Natural killer cell treated with Interleukin-12 subunit alpha and Interleukin-12 subunit beta and Interleukin-15 and Interleukin-18, amount 100 ng/mL, for 72 hours (primary cell): ENCODE data around the gene PARVA. TPM values are rescaled to one million over a fixed set of nuclear protein-coding genes. Genes with fewer than 3 reads are reported as not detected.
"Not testable (repeated sequence)": the region's sequence is repeated elsewhere in the genome, so short reads cannot be mapped to it uniquely, and the experiment has no call there.

ENCODE experiments used
- ATAC-seq, 2 donors: fragments of 150-1000 bp; cut with Tn5 transposase in 1 of 2; sonication (Bioruptor Pico), chemical (Tn5 transposase) in 1 of 2; 2 replicates each; pipeline ENCODE4 v1.10.0; 2021
- DNase-seq: peaks from one replicate; pipeline ENCODE4 v3.0.0; 2022; ENCODE audit warnings: low spot score
- H3K27ac Mint-ChIP-seq, 2 donors: 1 replicate in 1 of 2; 2 replicates in 1 of 2; pipeline ENCODE4 v1.8.0; 2022; ENCODE audit warnings: mixed read lengths in 2 of 2, mild to moderate bottlenecking in 1 of 2, moderate library complexity in 1 of 2
- H3K27me3 Mint-ChIP-seq, 2 donors: 1 replicate in 1 of 2; 2 replicates in 1 of 2; pipeline ENCODE4 v1.8.0; 2022; ENCODE audit warnings: mixed read lengths in 2 of 2
- H3K36me3 Mint-ChIP-seq: one replicate; pipeline ENCODE4 v1.8.0; 2022; ENCODE audit warnings: mixed read lengths
- H3K4me1 Mint-ChIP-seq, 2 donors: 1 replicate in 1 of 2; 2 replicates in 1 of 2; pipeline ENCODE4 v1.8.0; 2022; ENCODE audit warnings: low read depth in 2 of 2, mixed read lengths in 2 of 2, mild to moderate bottlenecking in 1 of 2
- H3K4me3 Mint-ChIP-seq: one replicate; pipeline ENCODE4 v1.8.0; 2022; ENCODE audit warnings: mixed read lengths
- H3K9me3 Mint-ChIP-seq: 2 replicates; pipeline ENCODE4 v1.8.0; 2022; ENCODE audit warnings: mixed read lengths
- total RNA-seq, 2 donors: library from RNA; stranded (reverse); gene quantifications; one replicate each; pipeline ENCODE4 v1.2.3, GENCODE V29; 2022

PARVA gene
- total RNA-seq, 2 donors from 2014 or later: not detected

- no peak overlapping the region for H3K4me3 Mint-ChIP-seq
- no peaks in the 10 kb centered on the region for H3K36me3 Mint-ChIP-seq
- peaks cover 4 to 5% of the 10 kb centered on the region in 2 donors for H3K4me1 Mint-ChIP-seq
- ATAC-seq (no peak), DNase-seq (no peak)
- no peak overlapping the region for H3K27ac Mint-ChIP-seq
- H3K9me3 Mint-ChIP-seq: no peaks in the 10 kb centered on the region
- peaks cover 0 to 8% of the 10 kb centered on the region in 2 donors for H3K27me3 Mint-ChIP-seq
Observed at GRCh38 chr11:12361682-12362081, 15.7 kb upstream of the PARVA start.

GRCh38 chr11:12362857-12363256 is 14.5 kb upstream of the PARVA start:
- DNase-seq (no peak), ATAC-seq (no peak)
- Mint-ChIP-seq H3K4me1 (peaks cover 4 to 5% of the 10 kb centered on the region in 2 donors), H3K4me3 (no peak overlapping the region), H3K36me3 (no peaks in the 10 kb centered on the region), H3K27ac (no peak overlapping the region), H3K9me3 (no peaks in the 10 kb centered on the region), H3K27me3 (peaks cover 3 to 18% of the 10 kb centered on the region in 2 donors)

GRCh38 chr11:12363373-12363772 is 14.0 kb upstream of the PARVA start:
- Mint-ChIP-seq H3K27me3 (peaks cover 5 to 24% of the 10 kb centered on the region in 2 donors), H3K4me3 (no peak overlapping the region), H3K36me3 (no peaks in the 10 kb centered on the region), H3K4me1 (peaks cover 4 to 5% of the 10 kb centered on the region in 2 donors), H3K9me3 (no peaks in the 10 kb centered on the region), H3K27ac (no peak overlapping the region)
- no peak for DNase-seq
- ATAC-seq: no peak

GRCh38 chr11:12365965-12366575 is 11.3 kb upstream of the PARVA start:
- H3K4me1 Mint-ChIP-seq, H3K36me3 Mint-ChIP-seq, ATAC-seq, H3K27ac Mint-ChIP-seq, DNase-seq, H3K9me3 Mint-ChIP-seq, H3K4me3 Mint-ChIP-seq: not testable (repeated sequence)
- H3K27me3 Mint-ChIP-seq: peaks cover 12 to 32% of the 10 kb centered on the region in 2 donors

- not testable (repeated sequence) for DNase-seq, H3K4me3 Mint-ChIP-seq, H3K4me1 Mint-ChIP-seq, H3K36me3 Mint-ChIP-seq, H3K9me3 Mint-ChIP-seq, H3K27ac Mint-ChIP-seq, ATAC-seq
- H3K27me3 Mint-ChIP-seq: peaks cover 12 to 32% of the 10 kb centered on the region in 2 donors
Observed at GRCh38 chr11:12367057-12367456, 10.3 kb upstream of the PARVA start.

- no peak for DNase-seq
- H3K4me1 Mint-ChIP-seq: no peaks in the 10 kb centered on the region
- H3K27me3 Mint-ChIP-seq: peaks cover 38 to 44% of the 10 kb centered on the region in 2 donors
- H3K27ac Mint-ChIP-seq: no peak overlapping the region
- no peak overlapping the region for H3K4me3 Mint-ChIP-seq
- no peak for ATAC-seq
- peaks cover 5% of the 10 kb centered on the region for H3K9me3 Mint-ChIP-seq
- H3K36me3 Mint-ChIP-seq: peaks cover 4% of the 10 kb centered on the region
Observed at GRCh38 chr11:12372111-12372510, 5.3 kb upstream of the PARVA start.

- DNase-seq: no peak
- Mint-ChIP-seq H3K27ac (no peak overlapping the region), H3K9me3 (no peaks in the 10 kb centered on the region), H3K27me3 (peaks cover 44 to 52% of the 10 kb centered on the region in 2 donors), H3K4me3 (no peak overlapping the region), H3K36me3 (no peaks in the 10 kb centered on the region), H3K4me1 (peaks cover 0 to 2% of the 10 kb centered on the region in 2 donors)
- no peak for ATAC-seq
Observed at GRCh38 chr11:12375720-12376119, 1.7 kb upstream of the PARVA start.

GRCh38 chr11:12376259-12377081 is 901 bp upstream of the PARVA start:
- Mint-ChIP-seq H3K9me3 (no peaks in the 10 kb centered on the region), H3K36me3 (no peaks in the 10 kb centered on the region), H3K27me3 (peaks cover 44 to 50% of the 10 kb centered on the region in 2 donors), H3K4me3 (no peak overlapping the region), H3K4me1 (peaks cover 0 to 2% of the 10 kb centered on the region in 2 donors), H3K27ac (no peak overlapping the region)
- DNase-seq (no peak), ATAC-seq (no peak)

GRCh38 chr11:12377824-12378593 is 638 bp downstream of the PARVA start:
- no peaks in the 10 kb centered on the region for H3K36me3 Mint-ChIP-seq
- DNase-seq: no peak
- no peak overlapping the region for H3K4me3 Mint-ChIP-seq
- no peaks in the 10 kb centered on the region for H3K9me3 Mint-ChIP-seq
- peaks cover 44 to 49% of the 10 kb centered on the region in 2 donors for H3K27me3 Mint-ChIP-seq
- H3K4me1 Mint-ChIP-seq: peaks cover 0 to 2% of the 10 kb centered on the region in 2 donors
- H3K27ac Mint-ChIP-seq: no peak overlapping the region
- peak in 1 of 2 donors; percentile 26 for ATAC-seq

- Mint-ChIP-seq H3K9me3 (no peaks in the 10 kb centered on the region), H3K27ac (no peak overlapping the region), H3K4me3 (no peak overlapping the region), H3K4me1 (peaks cover 0 to 2% of the 10 kb centered on the region in 2 donors), H3K27me3 (peaks cover 45% of the 10 kb centered on the region in 2 donors), H3K36me3 (no peaks in the 10 kb centered on the region)
- DNase-seq (no peak), ATAC-seq (peak in 1 of 2 donors; percentile 34)
Observed at GRCh38 chr11:12380565-12381325, 3.4 kb downstream of the PARVA start.

GRCh38 chr11:12381875-12382274 is 4.5 kb downstream of the PARVA start:
- H3K27ac Mint-ChIP-seq: no peak overlapping the region
- no peak overlapping the region for H3K4me3 Mint-ChIP-seq
- H3K36me3 Mint-ChIP-seq: no peaks in the 10 kb centered on the region
- ATAC-seq: no peak
- no peak for DNase-seq
- H3K27me3 Mint-ChIP-seq: peaks cover 43 to 45% of the 10 kb centered on the region in 2 donors
- H3K9me3 Mint-ChIP-seq: no peaks in the 10 kb centered on the region
- peaks cover 0 to 2% of the 10 kb centered on the region in 2 donors for H3K4me1 Mint-ChIP-seq

- Mint-ChIP-seq H3K9me3 (no peaks in the 10 kb centered on the region), H3K27me3 (peaks cover 44 to 49% of the 10 kb centered on the region in 2 donors), H3K4me1 (peaks cover 0 to 2% of the 10 kb centered on the region in 2 donors), H3K4me3 (no peak overlapping the region), H3K27ac (no peak overlapping the region), H3K36me3 (no peaks in the 10 kb centered on the region)
- DNase-seq (no peak), ATAC-seq (no peak)
Observed at GRCh38 chr11:12382451-12382850, 5.1 kb downstream of the PARVA start.

- no peaks in the 10 kb centered on the region for H3K36me3 Mint-ChIP-seq
- H3K9me3 Mint-ChIP-seq: no peaks in the 10 kb centered on the region
- DNase-seq (no peak), ATAC-seq (no peak)
- no peak overlapping the region for H3K4me3 Mint-ChIP-seq
- no peak overlapping the region for H3K27ac Mint-ChIP-seq
- H3K27me3 Mint-ChIP-seq: peaks cover 28 to 29% of the 10 kb centered on the region in 2 donors
- H3K4me1 Mint-ChIP-seq: no peaks in the 10 kb centered on the region
Observed at GRCh38 chr11:12386309-12386708, 8.9 kb downstream of the PARVA start.
